ENCODE measurements around the gene ALDOB. TPM values are rescaled to one million over a fixed set of nuclear protein-coding genes. Genes with fewer than 3 reads are reported as not detected.
"Not testable (repeated sequence)": the region's sequence is repeated elsewhere in the genome, so short reads cannot be mapped to it uniquely, and the experiment has no call there.

ALDOB gene
- total RNA-seq, 1 experiment from 2014 or later: not detected

- no peaks in the 10 kb centered on the region for H3K27me3 ChIP-seq (ENCODE audit: low read length)
- ChIA-PET CTCF (no interaction called here), POLR2A (ENCODE audit: unreplicated experiment) (no interaction called here)
- H3K9me3 ChIP-seq (ENCODE audit: low read length): no peaks in the 10 kb centered on the region
- intact Hi-C loops (cut with micrococcal nuclease): no loop called here
- peaks cover 3% of the 10 kb centered on the region; the same call in 1 of the 2 replicates for H3K4me1 ChIP-seq (ENCODE audit: insufficient read depth, low read length)
- no peaks in the 10 kb centered on the region for H3K9me2 ChIP-seq (replicated peaks; ENCODE audit: low read length)
- no peaks in the 10 kb centered on the region for H4K20me1 ChIP-seq (ENCODE audit: low read length)
- H3K4me3 ChIP-seq (ENCODE audit: low read length): no peak overlapping the region
- H3K36me3 ChIP-seq (ENCODE audit: low read depth, low read length): peaks cover 48% of the 10 kb centered on the region
- peaks cover 75% of the 10 kb centered on the region for H3K79me2 ChIP-seq (ENCODE audit: low read length)
- ATAC-seq: no peak
- H3F3A ChIP-seq (ENCODE audit: low read length, unreplicated experiment): no peaks in the 10 kb centered on the region
- no TSS peak for BruUV-seq (replicated peaks)
- TF ChIP-seq EZH2phosphoT487 (IDR thresholded peaks at IDR 0.05; ENCODE audit: borderline replicate concordance, low read length) (no peak), EZH2 (IDR thresholded peaks at IDR 0.05; ENCODE audit: low read length, unreplicated experiment) (no peak), CTCF (conservative IDR thresholded peaks at IDR 0.05; ENCODE audit: low read depth, low read length) (no peak)
- H2AFZ ChIP-seq (ENCODE audit: low read length): no peak overlapping the region
- no peak overlapping the region for H3K9ac ChIP-seq (ENCODE audit: low read length)
- H3K27ac ChIP-seq (ENCODE audit: low read length): no peak overlapping the region
- no peak overlapping the region for H3K4me2 ChIP-seq (ENCODE audit: low read length)
- no peak for DNase-seq
Measured at GRCh38 chr9:101393135-101393534, 42.4 kb downstream of the ALDOB start.

DNA sequence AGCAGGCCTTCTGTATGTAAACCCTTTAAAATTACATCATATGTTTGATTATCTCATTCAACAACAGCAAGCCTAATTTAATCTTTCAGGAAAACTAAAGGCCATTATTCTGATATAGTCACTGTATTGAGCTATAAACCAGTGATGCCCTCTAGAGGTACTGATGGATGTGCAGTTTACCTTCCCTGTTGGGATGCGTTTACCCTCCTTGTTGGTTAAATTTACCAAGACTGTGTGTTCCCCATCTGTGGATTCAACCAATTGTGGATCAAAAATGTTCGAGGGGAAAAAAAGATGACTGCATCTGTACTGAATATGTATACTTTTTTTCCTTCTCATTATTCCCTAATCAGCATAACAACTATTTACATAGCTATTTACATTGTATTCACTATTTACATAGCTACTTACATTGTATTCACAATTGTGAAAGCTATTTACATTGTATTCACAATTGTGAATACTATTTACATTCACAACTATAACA is 47.0 kb downstream of the ALDOB start:
- no peak for TF ChIP-seq EZH2phosphoT487 (IDR thresholded peaks at IDR 0.05; ENCODE audit: borderline replicate concordance, low read length)
- TF ChIP-seq CTCF (conservative IDR thresholded peaks at IDR 0.05; ENCODE audit: low read depth, low read length): peak; percentile 36; the same call in 1 of the 2 replicates
- H3K9me3 ChIP-seq (ENCODE audit: low read length): no peaks in the 10 kb centered on the region
- peaks cover 27% of the 10 kb centered on the region for H3K36me3 ChIP-seq (ENCODE audit: low read depth, low read length)
- ATAC-seq (peak; percentile 63; the same call in 1 of the 2 replicates), DNase-seq (peak; percentile 21)
- BruUV-seq (replicated peaks): no TSS peak
- no peak overlapping the region for H3K4me2 ChIP-seq (ENCODE audit: low read length)
- ChIA-PET POLR2A (ENCODE audit: unreplicated experiment) (no interaction called here), CTCF (interaction anchor here (0.6 to 1.0 kb wide), 3 partner anchors 76 to 886 kb away, joined by 3 read pairs; no protein-coding TSS in a partner anchor)
- peaks cover 29% of the 10 kb centered on the region for H3K79me2 ChIP-seq (ENCODE audit: low read length)
- H3K27me3 ChIP-seq (ENCODE audit: low read length): no peaks in the 10 kb centered on the region
- H3K27ac ChIP-seq (ENCODE audit: low read length): no peak overlapping the region
- no peaks in the 10 kb centered on the region for H3F3A ChIP-seq (ENCODE audit: low read length, unreplicated experiment)
- H3K4me3 ChIP-seq (ENCODE audit: low read length): no peak overlapping the region
- H3K9me2 ChIP-seq (replicated peaks; ENCODE audit: low read length): no peaks in the 10 kb centered on the region
- no peaks in the 10 kb centered on the region for H4K20me1 ChIP-seq (ENCODE audit: low read length)
- intact Hi-C loops (cut with micrococcal nuclease): loop anchor here (1.0 to 5.0 kb wide), 2 partner anchors 145 to 786 kb away; partner anchors contain the start of gene RNF20
- no peak overlapping the region for H2AFZ ChIP-seq (ENCODE audit: low read length)
- H3K9ac ChIP-seq (ENCODE audit: low read length): no peak overlapping the region
- no peaks in the 10 kb centered on the region for H3K4me1 ChIP-seq (ENCODE audit: insufficient read depth, low read length)

- Histone ChIP-seq H3F3A (ENCODE audit: low read length, unreplicated experiment) (no peaks in the 10 kb centered on the region), H3K9me3 (ENCODE audit: low read length) (no peaks in the 10 kb centered on the region), H4K20me1 (ENCODE audit: low read length) (no peaks in the 10 kb centered on the region), H2AFZ (ENCODE audit: low read length) (no peak overlapping the region), H3K27me3 (ENCODE audit: low read length) (no peaks in the 10 kb centered on the region), H3K4me1 (ENCODE audit: insufficient read depth, low read length) (no peaks in the 10 kb centered on the region), H3K9ac (ENCODE audit: low read length) (no peak overlapping the region), H3K36me3 (ENCODE audit: low read depth, low read length) (peaks cover 26% of the 10 kb centered on the region), H3K27ac (ENCODE audit: low read length) (no peak overlapping the region), H3K4me2 (ENCODE audit: low read length) (no peak overlapping the region), H3K9me2 (replicated peaks; ENCODE audit: low read length) (no peaks in the 10 kb centered on the region), H3K4me3 (ENCODE audit: low read length) (no peak overlapping the region), H3K79me2 (ENCODE audit: low read length) (peaks cover 23% of the 10 kb centered on the region)
- DNase-seq (peak; percentile 51), ATAC-seq (no peak; the same call in 1 of the 2 replicates)
- BruUV-seq (replicated peaks): no TSS peak
- ChIA-PET POLR2A (ENCODE audit: unreplicated experiment) (no interaction called here), CTCF (interaction anchor here (0.7 kb wide), 1 partner anchor 886 kb away, joined by 3 read pairs; no protein-coding TSS in a partner anchor)
- intact Hi-C loops (cut with micrococcal nuclease): loop anchor here (1.0 to 5.0 kb wide), 3 partner anchors 71 to 786 kb away; partner anchors contain the start of gene RNF20
- TF ChIP-seq CTCF (conservative IDR thresholded peaks at IDR 0.05; ENCODE audit: low read depth, low read length) (peak; percentile 64), EZH2phosphoT487 (IDR thresholded peaks at IDR 0.05; ENCODE audit: borderline replicate concordance, low read length) (no peak), EZH2 (IDR thresholded peaks at IDR 0.05; ENCODE audit: low read length, unreplicated experiment) (no peak)
Measured at GRCh38 chr9:101387871-101388506, 47.6 kb downstream of the ALDOB start.

- H3F3A ChIP-seq (ENCODE audit: low read length, unreplicated experiment); DNase-seq; H3K4me2 ChIP-seq (ENCODE audit: low read length); H3K4me1 ChIP-seq (ENCODE audit: insufficient read depth, low read length); CTCF ChIA-PET; ATAC-seq; H3K79me2 ChIP-seq (ENCODE audit: low read length); H3K27me3 ChIP-seq (ENCODE audit: low read length); H2AFZ ChIP-seq (ENCODE audit: low read length); H3K9ac ChIP-seq (ENCODE audit: low read length); H3K4me3 ChIP-seq (ENCODE audit: low read length); H3K9me3 ChIP-seq (ENCODE audit: low read length); H3K27ac ChIP-seq (ENCODE audit: low read length); POLR2A ChIA-PET (ENCODE audit: unreplicated experiment); H3K9me2 ChIP-seq (replicated peaks; ENCODE audit: low read length); H4K20me1 ChIP-seq (ENCODE audit: low read length); BruUV-seq (replicated peaks): not testable (repeated sequence)
- peaks cover 15% of the 10 kb centered on the region for H3K36me3 ChIP-seq (ENCODE audit: low read depth, low read length)
- intact Hi-C loops (cut with micrococcal nuclease): loop anchor here (5.0 kb wide), 1 partner anchor 783 kb away; no protein-coding TSS in a partner anchor
Measured at GRCh38 chr9:101384873-101385536, 50.6 kb downstream of the ALDOB start, which contains the start of gene BAAT. Gene BAAT, minus strand, starts transcription at chr9:101385006. Its CDS starts 13,602 bp downstream, at chr9:101371404.

Data from PC-3 (cell line).